HG03520 (cell line): ENCODE results near the gene TBL1X.
"Not testable (repeated sequence)": the region's sequence is repeated elsewhere in the genome, so short reads cannot be mapped to it uniquely, and the experiment has no call there.

ENCODE experiments used
- ATAC-seq: cut with Tn5 transposase; IDR thresholded peaks from one replicate; pipeline ENCODE4 v1.9.1; 2021; ENCODE audit warnings: mild to moderate bottlenecking, moderate library complexity; ENCODE audit not compliant: unreplicated experiment

TBL1X gene

GRCh38 chrX:9745417-9746115 lies 280.7 kb downstream of the TBL1X start:
- ATAC-seq, result no peak

DNA sequence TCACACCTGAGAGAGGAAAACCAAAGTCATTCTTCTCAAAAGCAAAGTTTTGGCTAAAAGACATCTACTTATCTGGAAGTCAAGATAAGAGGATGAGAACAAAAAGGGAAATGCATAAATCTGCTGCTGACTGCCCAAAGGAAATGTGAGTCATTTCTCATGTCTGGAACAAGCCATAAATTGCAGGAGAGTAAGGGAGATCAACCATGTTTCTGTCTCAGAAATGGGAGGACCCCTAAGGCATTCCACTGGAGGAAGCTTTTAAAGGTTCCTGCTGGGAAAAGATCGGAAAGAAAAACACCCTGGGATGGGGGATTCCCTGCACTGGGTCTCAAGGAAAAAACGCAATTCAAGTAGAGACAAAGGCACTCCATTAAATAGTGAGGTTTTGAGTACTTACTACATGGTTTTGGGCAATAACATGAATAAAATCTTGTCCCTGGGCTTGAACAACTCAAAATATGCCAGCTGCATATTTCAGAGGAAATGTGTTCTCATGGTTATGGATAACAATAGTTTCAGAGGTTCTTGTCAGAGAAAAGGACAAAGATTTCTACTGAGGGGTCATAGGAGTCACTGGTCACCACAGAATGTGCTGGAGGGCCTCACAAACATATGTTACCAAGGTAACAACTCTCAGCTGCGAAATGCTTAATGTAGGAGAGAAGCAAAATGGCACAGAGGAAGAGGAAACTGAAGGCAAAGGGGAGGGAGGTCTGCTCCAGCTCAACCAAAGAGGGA lies 281.5 kb downstream of the TBL1X start:
- no peak for ATAC-seq

GRCh38 chrX:9747644-9748043 lies 282.8 kb downstream of the TBL1X start:
- no peak for ATAC-seq

- no peak for ATAC-seq
Measured at GRCh38 chrX:9749146-9749692, 284.4 kb downstream of the TBL1X start.

- no peak for ATAC-seq
Measured at GRCh38 chrX:9757366-9757765, 292.5 kb downstream of the TBL1X start.

DNA sequence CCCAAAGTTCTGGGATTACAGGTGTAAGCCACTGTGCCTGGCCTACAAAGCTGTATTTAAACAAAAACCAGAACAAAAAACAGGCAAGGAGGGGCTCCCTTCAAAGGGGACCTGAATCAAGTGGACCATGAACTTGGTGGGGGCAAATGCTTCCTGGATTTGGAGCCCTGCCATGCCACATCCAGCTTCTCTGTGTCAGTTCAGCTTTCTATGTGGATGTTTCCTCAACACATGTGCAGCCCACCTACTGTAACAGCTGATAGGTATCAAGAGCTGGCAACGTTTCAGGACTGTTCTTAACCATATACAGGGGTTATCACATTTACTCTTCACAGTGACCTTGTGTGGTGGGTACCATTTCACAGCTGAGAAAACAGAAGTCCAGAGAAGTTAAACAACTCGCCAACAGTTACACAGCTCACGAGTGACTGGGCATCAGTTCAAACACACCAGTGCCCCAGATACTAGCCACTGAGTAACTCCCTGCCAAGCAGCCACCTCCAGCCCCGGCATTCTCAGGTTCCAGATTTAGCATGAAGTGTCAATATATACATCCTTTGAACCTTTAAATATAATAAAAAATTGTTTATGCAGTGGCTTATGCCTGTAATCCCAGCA lies 293.3 kb downstream of the TBL1X start:
- ATAC-seq, result no peak

- no peak for ATAC-seq
Measured at GRCh38 chrX:9759337-9759736, 294.5 kb downstream of the TBL1X start.

DNA sequence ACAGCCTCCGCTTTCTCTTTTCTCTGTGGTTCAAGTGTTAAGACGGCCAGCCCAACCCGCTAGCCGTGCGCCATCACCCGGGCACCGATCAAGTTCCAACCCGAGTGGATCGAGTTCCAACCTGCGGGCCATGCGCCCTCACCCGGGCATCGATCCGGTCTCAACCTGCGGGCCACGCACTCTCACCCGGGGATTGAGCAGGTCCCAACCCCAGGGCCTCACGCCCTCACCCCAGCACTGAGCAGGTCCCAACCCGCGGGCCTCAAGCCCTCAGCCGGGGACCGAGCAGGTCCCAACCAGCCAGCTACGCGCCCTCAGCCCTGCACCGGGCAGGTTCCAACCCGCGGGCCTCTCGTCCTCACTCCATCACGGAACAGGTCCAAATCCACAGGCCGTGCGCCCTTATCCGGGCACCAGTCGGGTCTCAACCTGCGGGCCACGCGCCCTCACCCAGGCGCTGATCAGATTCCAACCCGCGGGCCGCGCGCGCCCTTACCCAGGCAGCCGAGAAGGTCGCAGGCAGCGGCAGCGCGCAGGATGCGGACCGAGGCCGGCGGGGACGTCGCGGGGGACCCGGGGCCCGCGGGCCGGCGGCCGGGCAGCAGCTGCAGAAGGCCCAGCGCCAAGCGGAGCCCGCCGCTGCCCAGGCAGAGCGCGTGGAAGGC lies 300.3 kb downstream of the TBL1X start:
- ATAC-seq, result no peak

GRCh38 chrX:9765737-9766097 lies 300.9 kb downstream of the TBL1X start, which contains the start of gene GPR143:
TSS of gene GPR143 (minus strand) at chrX:9765847. CDS start at chrX:9765817, 30 bp downstream.
- no peak for ATAC-seq

GRCh38 chrX:9767375-9767774 lies 302.5 kb downstream of the TBL1X start:
- no peak for ATAC-seq

DNA sequence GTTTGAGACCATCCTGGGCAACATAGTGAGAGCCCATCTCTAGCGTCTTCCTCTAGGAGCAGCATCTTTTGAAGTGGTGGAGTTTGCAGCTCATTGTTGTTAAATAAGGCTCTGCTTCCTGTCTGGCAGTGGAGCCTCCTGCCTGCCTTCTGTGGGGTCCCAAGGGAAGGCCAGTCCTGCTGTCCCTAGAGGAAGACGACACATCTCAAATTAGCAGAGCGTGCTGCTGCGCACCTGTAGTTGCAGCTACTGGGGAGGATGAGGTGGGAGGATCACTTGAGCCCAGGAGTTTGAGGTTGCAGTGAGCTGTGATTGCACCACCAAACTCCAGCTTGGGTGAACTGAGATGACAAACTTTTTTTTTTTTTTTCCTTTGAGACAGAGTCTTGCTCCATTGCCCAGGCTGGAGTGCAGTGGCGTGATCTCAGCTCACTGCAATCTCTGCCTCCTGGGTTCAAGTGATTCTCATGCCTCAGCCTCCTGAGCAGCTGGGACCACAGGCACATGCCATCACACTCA lies 303.5 kb downstream of the TBL1X start:
- not testable (repeated sequence) for ATAC-seq

- ATAC-seq, result no peak
Measured at GRCh38 chrX:9770319-9770718, 305.5 kb downstream of the TBL1X start.

DNA sequence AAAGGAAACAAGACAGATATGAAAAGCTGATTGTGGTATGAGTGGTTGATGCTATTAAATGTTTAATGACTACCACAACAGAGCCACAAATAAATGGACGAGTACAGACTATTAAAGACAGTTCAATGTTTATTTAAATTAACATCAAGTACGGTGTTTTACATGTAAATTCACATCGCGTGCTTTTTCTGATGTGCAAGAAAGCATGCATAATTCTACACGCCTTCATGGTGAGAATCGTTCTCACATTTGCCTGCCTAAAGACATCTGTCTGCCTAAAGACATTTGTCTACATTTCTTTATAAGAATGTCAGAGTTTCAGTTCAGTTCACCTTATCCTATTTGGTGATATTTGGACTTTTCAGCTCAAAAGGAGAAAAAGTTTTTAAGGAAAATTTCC lies 308.1 kb downstream of the TBL1X start:
- no peak for ATAC-seq

DNA sequence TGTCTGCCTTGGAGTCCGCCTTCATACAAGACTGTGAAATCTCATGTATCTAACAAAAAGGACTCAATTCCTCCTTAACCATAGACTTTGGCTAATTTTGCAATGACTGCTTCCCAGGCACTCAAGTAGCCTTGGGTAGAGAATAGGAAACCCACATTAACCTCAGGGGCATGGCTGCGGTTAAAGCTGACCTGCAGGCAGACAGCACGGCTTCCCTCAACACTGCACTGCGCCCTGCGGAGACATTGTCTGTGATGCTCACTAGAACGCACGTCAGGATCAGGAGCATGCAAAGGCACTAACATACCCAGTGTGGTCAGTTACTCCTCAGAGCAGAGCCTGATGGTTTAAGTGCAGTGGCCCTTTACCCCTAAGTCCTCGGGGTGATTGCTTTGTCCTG lies 311.1 kb downstream of the TBL1X start:
- no peak for ATAC-seq

DNA sequence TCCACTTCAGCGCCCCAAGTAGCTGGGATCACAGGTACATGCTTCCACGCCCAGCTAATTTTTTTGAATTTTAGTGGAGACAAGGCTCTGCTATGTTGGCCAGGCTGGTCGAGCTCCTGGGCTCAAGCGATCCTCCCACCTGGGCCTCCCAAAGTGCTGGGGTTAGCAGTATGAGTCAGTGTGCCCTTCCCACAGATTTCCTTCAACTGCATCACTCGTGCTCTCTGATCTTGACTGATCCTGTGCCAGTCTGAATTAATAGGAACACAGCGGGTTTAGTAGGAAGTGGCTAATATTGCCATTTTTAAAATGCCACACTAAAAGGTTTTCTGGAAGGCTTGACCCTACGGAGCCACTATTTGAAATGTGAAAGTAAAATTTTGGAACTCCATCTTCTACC lies 317.1 kb downstream of the TBL1X start:
- ATAC-seq, result no peak

DNA sequence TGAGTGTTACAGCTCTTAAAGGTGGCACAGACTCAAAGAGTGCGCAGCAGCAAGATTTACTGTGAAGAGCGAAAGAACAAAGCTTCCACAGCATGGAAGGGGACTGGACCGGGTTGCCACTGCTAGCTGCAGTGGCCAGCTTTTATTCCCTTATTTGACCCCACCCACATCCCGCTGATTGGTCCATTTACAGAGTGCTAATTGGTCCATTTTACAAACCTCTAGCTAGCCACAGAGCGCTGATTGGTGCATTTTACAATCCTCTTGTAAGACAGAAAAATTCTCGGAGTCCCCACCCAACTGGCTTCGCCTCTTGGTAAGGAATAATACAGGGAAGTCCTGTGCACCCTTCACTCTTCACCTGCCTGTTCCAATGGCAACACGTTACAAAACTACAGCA lies 319.5 kb downstream of the TBL1X start:
- ATAC-seq, result no peak

DNA sequence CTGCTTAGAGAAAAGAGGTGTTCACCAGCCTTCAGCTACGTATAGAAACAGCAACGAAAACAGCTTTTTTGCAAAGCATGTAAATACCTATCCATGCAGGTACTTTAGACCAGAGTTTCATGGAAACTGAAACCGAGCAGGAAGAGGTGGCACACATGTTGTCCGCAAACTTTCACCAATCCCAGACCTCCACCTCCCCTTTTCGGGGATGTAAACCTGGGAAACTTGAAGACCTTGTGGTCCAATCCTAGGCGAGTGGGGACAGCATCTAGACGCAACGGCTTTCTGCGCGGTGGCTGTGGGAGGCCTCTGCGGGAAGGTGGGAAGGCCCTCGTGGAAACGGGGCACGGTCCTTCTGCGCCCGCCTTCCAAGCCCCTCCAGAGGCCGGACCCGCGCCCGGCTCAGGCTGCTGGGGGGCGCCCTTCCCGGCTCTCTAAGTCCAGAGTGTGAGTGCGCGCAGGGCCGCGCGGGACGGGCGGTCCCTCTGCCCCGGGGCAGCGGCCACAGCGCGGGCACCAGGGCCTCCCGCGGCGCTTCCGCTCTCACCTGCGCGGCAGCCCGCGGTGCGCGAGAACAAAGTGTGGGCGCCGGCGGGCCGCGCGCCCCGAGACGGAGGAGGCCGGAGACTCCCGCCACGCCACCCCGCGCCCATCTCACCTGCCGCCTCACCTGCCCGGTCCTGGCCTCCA lies 320.5 kb downstream of the TBL1X start:
- no peak for ATAC-seq

DNA sequence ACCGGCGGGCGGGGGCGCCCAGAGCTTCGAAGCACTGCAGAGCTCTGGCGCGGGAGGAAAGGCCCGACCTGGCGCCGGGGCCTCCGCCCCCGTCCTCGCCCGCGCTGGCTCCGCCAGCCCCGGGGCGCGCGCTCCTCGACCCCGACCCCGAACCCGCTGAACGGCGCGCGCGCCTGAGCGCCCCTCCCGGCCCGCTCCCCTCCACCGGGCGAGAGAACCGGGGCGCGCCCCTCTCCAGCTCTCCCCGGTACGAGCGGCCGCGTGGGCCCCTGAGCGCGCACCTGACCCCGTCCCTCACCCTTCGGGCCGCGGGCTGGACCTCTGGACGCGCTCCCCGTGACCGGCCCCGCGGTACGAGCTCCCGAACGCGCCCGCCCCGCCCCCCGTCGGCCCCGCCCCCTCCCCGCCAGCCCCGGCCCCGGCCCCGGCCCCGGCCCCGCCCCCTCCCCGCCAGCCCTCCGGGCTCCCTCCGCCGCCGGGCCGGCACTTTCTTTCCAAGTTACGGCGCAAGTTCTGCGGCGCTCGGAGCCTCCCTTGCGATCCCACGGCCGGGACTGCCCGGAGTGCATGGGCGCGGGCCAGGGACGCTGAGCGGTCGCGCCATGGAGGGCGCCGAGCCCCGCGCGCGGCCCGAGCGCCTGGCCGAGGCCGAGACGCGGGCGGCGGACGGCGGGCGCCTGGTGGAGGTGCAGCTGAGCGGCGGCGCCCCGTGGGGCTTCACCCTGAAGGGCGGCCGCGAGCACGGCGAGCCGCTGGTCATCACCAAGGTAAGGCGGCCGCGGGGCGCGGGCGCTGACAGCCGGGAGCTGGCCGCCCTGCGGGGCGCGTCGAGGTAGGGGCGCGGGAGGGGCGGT lies 321.3 kb downstream of the TBL1X start, which contains the start of gene SHROOM2:
Gene SHROOM2 (plus strand): TSS at position 486 of the 854 bp plus-strand sequence. CDS start 117 bp downstream, at position 603.
- ATAC-seq, result no peak
